ENCODE results near the gene COL18A1.
"Not testable (repeated sequence)": the region's sequence is repeated elsewhere in the genome, so short reads cannot be mapped to it uniquely, and the experiment has no call there.

COL18A1 gene

GRCh38 chr21:45367402-45368351 lies 37.3 kb upstream of the COL18A1 start:
- no peak for DNase-seq

DNA sequence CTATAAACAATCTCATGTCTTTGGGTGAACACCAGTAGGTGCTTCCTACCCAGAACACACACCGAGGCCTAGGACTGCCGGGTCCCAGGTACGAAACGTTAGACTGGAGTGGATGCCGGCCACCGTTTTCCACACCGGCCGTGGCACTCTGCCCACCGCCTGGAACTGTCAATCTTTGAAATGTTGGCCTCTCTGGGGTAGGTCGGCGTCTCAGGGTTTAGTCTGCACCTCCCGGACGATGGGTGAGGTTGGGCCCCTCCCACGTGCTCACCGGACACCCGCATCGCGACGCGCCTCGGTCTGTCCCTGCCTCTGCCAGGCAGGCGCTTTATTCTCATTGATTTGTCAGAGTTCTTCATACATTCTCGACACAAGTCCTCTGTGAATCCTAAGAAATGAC lies 35.9 kb upstream of the COL18A1 start:
- not testable (repeated sequence) for DNase-seq

DNA sequence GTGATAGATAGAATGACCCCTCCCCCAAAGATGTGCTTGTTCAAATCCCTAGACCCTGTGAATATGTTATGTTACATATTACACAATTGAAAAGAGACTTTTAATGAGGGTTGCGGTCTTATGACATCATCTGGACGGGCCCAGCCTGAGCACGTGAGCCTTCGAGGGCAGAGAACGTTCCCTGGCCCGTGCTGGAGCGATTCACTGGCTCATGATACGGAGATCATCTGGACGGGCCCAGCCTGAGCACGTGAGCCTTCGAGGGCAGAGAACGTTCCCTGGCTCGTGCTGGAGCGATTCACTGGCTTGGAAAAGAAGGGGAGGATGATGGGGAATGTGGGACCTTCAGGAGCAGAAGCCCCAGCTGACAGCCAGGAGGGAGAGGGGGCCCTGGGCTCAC lies 34.4 kb upstream of the COL18A1 start:
- no peak for DNase-seq

GRCh38 chr21:45371081-45371480 lies 33.9 kb upstream of the COL18A1 start:
- no peak for DNase-seq

DNA sequence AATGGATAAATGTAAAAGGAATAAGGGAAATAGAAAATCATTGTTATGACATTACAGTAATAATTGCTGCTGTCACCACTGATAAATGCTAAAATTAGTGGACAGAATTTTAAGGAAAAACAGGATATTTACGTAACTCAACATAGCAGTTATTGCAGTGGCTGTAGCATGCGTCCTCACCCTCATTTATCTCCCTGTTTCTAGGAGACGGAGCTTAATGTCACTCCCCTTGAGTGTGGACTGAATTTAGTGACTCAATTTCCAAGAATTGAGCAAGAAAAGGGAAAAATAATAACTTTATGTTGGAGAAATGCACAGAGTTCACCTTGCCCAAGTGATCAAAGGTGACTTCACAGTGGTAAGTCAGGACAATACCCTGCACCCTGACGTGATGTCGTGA lies 33.3 kb upstream of the COL18A1 start:
- DNase-seq = no peak

DNA sequence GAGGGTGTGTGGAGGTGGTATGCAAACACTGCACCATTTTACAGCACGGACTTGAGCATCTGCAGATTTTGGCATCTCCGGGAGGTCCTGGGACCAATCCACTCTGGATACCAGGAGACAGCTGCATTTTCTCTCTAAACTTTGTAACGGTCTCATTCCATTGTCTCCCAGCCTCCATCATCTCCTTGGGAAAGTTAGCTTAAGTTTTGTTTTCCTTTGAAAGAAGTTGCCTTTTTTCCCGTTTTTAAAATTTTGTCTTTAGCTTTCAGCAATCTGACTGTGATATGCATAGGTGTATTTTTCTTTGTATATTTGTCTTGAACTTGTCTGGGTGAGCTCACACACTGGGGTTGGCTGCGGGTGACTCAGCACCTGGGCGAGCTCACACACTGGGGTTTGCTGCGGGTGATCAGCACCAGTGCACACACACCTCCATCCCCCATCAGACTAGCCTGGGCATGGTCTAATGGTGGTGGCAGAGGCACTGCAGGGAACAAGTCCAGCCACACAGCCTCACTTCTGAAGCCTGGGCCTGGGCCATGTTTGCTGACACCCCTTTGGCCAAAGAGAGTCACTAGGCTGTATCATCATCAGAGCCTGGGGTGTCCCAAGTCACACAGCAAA lies 32.1 kb upstream of the COL18A1 start:
- DNase-seq = no peak

DNA sequence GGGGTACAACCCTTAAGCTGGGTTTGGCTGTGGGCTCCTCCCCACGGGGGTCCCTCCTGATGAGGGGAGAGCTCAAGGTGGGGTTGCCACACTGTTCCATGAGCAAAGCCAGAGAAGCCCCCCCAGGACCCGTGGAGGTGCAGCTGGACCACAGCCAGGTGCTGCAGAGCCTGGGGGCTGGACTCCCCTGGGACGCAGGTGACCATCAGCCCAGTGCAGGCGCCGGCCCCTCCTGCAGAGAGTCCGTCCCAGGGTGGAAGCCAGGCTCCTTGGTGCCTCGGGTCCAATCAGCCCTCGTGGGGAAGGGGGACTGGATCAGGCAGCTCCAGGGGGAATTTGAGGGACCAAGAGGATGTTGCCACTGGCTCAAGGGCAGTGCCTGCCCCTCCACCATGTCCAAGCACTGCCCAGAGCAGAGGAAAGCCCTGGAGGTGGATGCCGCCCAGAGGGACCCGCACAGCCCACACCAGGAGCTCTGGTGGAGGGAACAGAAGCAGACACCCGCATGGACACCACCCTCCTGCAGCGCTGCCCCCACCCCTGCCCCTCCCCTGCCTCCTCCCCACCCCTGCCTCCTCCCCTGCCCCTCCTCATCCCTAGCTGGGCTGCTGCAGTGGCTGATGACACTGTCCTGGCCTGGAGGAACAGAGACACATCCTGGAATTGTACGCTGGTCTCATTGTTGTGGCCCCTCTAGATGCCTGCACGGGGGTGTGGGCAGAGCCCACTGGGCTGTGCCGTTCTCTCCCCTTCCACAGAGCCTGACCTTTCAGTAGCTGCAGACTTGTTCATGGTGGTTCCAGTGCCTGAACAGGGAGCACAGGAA lies 30.8 kb upstream of the COL18A1 start:
- no peak for DNase-seq

GRCh38 chr21:45374826-45375455 lies 30.0 kb upstream of the COL18A1 start:
- DNase-seq = no peak

GRCh38 chr21:45376459-45377324 lies 28.3 kb upstream of the COL18A1 start:
- no peak for DNase-seq

DNA sequence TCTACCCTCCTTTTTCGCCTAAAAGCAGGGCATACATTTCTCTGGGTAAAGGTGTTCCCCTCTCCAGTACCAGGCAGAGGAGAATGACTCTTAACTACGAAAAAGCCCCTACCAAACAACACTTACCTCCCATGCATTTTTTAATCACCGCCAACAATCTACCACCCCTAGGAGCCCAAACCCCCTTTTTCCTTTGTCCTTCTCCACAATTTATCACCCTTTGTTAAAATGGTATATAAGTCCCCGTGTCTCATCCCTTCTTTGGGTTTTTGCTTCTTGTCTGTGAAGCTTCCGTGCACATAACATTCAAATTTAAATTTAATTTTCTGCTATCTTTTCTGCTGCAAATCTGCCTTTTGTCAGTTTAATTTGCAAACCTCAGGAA lies 27.6 kb upstream of the COL18A1 start:
- no peak for DNase-seq

DNA sequence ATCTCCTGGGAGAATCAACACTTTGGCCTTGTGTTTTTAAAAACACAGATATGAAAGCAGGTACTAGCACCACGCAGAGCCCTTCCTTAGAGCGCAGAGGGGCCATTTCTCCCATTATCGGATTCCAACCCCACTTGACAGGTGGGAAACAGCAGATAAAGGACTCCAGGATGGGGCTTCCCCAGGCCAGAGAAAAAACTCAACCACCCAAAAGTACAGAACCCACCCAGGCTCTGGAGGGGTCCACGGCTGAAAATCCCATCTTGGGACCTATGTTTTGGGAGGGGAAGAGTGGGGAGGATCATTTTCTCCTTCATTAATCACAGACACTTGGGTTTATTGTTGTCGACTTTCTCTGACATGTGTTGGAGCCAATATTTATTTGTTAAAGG lies 27.1 kb upstream of the COL18A1 start:
- DNase-seq = no peak

DNA sequence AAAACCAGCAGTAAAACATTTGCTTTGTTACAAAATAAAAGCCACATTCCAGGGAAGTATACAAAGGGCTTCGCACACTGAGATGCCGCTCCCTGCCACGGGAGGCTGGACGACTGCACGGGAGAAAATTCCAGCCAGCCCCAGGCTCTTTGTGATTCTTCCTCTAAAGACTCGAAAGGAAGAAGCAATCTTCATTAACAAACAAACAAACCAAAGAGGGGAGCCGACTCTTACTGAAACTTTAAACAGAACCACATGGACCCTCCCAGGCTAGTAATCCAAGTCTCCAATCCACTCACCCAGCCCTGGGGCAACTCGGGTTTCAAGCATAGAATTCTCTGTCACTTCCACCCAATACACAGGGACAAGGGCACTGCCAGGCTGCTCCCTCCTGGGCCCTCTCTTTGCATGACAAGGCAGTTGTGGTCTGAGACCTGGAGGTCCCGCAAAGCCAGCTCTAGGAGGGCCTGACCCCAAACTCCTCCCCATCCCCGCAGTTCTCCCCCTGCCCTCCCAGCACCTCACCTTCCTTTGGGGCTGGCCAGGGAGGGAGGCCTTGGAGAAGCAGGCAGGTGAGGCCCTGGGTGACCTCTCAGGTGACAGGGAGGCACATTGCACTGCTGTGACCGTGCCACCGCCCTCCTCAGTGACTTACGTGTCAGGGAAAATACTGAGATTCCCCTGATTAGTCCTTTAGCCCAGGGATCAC lies 26.6 kb upstream of the COL18A1 start:
- no peak for DNase-seq

DNA sequence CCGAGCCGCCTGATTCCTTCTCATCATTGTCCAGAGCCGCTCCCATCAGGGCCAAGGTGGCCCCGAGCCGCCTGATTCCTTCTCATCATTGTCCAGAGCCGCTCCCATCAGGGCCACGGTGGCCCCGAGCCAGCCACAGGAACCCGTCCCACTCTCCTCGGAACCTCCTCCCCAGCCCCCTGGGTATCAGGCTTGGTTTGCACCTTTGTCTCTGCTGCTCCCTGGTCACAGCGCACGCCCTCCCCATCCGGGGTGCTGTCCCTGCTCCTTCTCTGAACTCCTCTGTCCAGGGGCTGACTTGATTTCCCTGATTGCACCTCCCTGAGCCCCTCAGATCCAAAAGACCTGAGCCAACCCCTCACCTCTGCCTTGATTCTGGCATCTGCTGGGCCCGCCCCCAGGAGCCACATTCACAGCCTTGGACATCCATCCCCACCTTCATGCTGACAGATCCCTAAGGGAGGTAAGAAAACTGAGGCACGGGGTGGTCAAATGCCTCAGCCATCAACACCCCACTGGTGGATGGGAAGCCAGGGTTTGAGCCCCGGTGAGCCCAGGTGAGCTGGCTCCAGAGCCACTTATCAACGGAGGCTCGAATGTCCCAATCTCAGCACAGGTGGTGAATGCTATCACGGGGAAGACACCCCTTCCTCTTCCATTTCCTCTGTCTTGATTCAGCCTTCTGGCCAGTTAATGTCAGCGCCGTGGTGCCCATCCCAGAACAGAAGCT lies 25.6 kb upstream of the COL18A1 start:
- DNase-seq = no peak

DNA sequence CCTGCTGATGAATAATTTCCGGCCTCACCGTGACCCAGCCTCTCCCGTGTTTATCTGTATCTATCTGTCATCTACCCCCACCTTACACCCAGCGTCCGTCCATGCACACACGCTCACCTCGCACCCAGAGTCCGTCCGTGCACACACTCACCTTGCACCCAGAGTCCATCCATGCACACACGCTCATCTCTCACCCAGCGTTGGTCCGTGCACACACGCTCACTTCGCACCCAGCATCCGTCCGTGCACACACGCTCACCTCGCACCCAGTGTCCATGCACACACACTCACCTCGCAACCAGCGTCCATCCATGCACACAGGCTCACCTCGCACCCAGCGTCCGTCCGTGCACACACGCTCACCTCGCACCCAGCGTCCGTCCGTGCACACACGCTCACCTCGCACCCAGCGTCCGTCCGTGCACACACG lies 25.0 kb upstream of the COL18A1 start:
- no peak for DNase-seq

GRCh38 chr21:45380566-45380965 lies 24.4 kb upstream of the COL18A1 start:
- no peak for DNase-seq

DNA sequence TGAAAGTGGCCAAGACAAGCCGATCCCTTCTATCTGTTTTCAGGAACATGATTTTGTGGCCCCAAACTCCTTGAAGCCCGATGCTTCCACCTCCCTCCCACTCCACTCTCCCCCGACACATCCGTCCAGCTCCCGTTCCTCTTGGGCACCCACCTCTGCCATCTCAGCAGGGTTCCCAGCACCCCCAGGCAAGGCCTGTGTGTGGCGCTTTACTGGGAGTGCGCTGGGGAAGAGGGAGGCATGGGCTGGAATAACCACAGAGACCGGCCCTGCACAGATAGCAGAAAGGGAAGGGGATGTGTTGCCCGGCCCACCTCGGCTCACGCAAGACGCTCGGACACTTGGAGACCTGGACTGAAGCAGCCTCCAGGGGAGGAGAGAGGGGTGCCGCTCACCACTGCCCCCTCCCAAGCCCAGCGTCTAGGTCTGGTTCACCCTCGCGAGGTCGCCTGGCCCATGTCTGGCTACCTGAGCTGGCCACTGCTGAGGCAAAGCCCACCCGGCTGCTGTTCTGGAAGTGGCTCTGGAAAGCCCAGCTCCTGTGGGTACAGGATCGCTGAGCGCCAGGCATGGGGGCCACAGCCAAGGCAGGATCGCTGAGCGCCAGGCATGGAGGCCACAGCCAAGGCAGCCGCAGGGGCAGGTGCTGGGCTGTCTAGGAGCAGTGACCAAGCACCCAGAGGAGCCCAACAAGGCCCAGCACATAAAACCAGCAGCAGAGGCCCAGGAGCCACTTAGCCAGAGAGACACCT lies 23.8 kb upstream of the COL18A1 start:
- no peak for DNase-seq

DNA sequence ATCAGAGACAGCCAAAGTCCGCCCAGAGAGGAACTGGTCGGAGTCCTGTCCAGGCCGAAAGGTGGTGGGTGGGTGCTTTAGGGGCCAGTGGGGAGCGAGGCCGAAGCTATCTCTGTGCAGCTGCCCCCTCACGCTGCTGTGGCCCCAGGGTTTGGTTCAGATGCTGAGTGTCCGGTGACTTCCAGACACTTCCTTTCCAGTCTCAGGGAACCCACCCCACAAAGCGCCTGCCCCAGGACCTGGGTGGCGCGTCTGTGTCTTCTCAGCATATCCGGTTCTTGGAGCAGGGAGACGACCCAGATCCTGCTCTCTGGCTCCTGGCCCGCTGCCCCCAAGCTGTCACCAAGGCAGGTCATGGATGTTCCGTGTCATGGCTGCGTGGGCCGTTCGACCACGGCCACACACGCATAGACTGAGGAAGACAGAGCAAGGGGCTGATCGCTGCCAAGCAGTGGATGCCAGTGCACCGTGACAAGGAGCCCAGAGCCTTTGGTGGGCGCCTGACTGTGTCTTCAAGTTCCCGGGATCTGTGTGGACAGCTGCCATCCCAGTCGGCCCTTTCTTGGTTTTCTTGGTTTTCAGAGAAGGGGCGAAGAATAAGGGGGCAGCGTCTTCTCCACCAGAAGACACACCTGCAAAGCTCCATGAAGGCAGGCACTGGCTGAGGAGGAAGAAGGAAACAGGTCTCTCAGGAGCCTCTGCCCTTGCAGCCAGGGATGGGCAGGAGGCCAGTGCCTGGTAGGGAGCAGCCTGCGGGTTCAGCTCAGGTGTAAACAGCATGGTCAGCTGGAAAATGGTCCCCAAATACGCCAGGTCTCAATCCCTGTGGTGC lies 22.9 kb upstream of the COL18A1 start:
- no peak for DNase-seq

DNA sequence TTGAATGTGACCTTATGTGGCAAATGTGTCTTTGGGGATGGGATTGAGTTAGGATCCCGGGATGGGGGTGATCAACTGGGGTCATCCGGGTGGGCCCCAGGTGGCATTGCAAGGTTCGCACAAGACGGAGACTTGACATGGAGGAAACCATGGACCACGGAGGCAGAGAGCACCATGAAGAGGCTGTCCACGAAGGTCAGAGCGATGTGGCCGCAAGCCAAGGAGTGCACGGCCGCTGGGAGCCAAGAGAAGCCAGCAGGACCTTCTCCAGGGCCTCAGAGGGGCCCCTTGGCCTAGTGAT lies 22.3 kb upstream of the COL18A1 start:
- no peak for DNase-seq

GRCh38 chr21:45383111-45383614 lies 21.8 kb upstream of the COL18A1 start:
- no peak for DNase-seq
